Activated naive CD4-positive, alpha-beta T cell (primary cell): ENCODE data around the gene CHI3L1.

ENCODE experiments used
- DNase-seq, 4 experiments: peaks; one replicate each; lab custom pipeline; 2025; lab: John Stamatoyannopoulos, UW

Gene CHI3L1

DNA sequence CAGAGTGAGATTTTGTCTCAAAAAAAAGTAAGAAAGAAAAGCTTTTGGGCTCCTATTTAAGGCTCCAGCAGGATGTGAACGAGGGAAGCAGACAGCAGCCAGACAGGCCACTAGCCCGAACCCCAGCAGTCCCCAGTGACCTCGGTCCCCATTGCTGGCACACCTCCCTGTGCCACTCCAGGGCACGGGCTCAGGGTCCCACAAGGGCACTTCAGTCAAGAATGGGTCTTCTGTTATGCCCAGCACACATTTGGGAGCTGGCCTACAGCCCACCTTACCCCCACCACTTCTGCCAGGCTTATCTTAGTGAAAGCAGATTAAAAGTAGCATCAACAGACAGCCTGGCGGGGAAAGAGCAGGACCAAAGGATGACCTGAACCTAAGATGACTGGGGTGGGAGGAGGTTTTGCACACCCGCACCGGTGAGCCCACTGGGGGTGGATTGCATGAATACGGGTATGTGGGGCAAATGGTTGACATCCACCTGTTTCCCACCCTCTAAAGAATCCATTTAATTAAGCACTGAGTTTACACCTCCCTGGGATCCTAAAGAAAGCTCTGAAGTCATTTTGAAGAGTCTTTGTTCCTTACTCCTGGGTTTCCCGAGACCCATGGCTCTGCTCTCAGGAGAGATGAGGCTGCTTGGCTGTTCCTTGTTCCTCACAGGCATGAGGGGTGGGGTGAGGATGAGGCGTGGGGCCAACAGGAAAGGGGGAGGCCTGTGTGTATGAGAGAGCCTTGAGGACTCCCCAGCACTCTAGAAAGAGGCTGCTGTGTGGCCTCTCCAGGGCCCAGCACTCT is 4.7 kb downstream of the CHI3L1 start:
- no peak for DNase-seq

GRCh38 chr1:203180611-203181330 is 5.7 kb downstream of the CHI3L1 start:
- no peak for DNase-seq

DNA sequence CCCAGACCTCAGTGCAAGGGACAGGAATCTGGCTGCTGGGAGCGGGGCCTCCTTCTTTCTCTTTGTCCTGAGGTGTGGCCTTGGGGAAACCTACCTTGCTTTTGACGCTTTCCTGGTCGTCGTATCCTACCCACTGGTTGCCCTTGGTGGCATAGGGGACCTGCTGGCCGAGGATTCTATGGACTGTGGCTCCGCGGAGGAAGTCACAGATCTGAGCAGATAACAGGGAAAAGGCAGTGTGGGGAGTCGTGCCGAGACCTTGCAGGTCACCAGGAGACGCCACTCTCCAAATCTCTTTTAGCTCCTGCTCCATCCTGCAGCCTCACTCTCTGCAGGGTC is 6.9 kb downstream of the CHI3L1 start:
- DNase-seq, result no peak

DNA sequence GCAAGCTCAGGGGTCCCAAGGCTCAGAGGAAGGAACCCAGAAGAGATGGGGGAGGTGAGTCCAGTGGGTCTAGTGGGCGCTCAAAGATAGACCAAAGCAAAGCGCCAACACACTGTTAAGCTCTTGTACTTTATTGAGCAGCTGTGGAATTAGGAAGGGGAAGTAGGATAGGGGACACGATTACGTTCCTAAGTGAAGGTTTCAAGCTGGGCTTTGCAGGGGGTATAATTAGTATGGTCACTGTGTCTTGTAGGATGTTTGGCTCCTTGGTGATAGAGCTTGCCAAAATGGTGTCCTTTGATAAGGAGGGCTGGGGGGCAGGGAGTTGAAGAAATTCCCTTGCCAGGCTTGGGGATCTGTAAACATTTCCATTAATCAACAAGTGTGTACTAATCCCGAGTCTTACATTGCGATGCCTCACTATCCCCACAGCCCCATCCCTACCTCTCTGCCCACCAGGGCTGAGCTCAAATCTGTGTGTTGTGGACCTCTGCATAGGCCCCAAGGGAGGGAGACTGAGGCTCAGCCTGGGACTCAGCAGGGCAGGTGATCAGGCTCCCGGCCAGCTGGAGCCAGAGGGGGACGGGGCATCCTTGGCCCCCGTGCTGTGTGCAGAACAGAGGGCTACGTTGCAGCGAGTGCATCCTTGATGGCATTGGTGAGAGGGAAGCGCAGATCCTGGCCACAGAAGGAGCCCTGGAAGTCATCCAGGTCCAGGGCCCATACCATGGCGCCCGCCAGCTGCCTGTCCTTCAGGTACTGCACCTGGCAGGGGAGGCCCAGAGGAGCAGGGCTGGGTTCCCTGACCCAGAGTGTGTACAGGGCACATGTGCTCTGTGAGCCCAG is 7.5 kb downstream of the CHI3L1 start:
- no peak for DNase-seq

DNA sequence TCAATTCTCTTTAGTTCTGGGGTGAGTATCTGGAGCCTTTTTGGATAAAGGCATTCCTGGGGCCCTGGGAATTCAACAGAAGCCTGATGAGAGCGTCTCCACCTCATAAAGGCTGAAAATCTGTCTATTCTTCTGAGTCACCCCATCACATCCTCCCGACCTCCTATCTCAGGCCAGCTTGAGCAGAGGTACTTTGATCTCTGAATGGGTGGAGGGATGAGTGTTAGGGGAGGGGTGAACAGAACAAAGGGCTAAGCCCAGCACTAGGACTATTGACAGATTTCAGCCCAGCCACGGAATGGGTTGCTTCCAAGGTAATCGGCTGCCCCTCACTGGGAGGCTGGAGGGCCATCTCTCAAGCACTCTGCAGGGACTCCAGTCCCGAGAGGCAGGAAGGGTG is 8.4 kb downstream of the CHI3L1 start:
- no peak for DNase-seq

GRCh38 chr1:203177470-203178039 is 8.9 kb downstream of the CHI3L1 start:
- no peak for DNase-seq

DNA sequence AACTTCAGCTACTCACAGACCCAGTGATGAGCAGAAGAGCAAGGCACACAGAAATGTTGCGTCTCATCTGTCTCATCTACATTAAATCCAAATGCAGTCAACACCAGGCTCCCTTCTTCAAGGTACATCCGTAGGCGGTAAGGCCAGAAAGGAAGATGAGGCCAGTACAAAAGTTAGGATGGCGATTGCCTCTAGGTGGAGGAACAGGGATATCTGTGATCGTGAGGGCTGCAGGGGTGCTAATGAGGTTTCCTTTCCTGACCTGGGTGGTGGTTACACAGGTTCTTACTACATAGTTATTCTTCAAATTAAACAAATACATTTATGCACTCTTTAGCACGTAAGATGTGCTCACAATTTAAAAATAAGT is 9.5 kb downstream of the CHI3L1 start:
- DNase-seq, result no peak

GRCh38 chr1:203176273-203177035 is 10.1 kb downstream of the CHI3L1 start:
- DNase-seq, result no peak

DNA sequence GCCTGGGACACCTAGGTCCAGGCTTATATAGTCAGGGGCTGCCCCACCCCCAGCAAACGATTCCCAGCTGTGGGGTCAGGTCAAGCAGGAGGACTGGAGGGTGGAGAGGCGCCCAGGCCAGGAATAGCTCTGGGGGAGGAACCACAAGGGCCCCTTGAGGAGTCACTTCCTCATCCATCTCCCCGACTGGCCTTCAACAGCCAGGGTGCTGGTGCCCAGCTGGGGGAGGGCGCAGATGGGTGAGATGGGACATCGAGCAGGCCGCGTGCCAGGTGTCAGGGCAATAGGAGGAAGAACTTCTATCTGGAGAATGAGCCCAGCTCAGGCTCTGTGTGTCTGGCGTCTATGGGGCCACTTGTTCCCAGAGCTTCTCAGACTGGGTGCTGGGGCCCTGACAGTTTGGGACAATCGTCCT is 10.7 kb downstream of the CHI3L1 start:
- no peak for DNase-seq

- no peak for DNase-seq
These were observed 11.2 kb downstream of the CHI3L1 start, which contains the start of gene MYBPH for GRCh38 chr1:203175237-203175826. Gene MYBPH (minus strand): TSS chr1:203175826. CDS start chr1:203175755, 71 bp downstream.

DNA sequence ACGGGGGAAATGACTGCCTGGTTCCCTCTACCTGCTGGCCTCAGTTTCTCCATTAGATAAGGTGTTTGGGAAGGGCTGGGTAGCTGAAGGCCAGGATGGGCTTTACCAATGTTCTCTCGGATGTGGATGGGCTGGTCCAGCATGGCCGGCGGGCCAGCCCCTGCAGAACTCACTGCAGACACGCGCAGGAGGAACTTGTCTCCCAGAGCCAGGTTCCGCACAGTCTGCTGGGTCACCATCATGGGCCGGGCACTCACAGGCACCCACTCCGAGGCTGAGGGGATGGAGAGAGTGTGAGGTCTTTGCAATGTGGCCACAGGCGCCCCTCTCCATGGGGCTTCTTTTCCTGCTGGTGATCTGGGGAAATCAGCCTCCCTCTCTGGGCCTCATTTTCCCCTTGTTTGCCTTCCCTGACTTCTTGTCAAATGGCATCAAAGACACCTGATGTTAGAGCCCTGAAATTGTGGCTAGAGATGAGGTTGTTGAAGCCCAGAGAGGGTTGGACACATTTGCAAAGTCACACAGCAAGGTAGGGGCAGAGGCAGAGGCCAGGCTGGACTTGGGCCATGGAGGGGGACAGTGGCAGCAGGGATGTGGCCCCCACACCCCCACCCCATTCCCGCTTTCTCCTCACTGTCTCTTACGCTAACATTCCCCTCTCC is 12.0 kb downstream of the CHI3L1 start:
- DNase-seq, result no peak

- no peak for DNase-seq
These were observed 12.9 kb downstream of the CHI3L1 start for GRCh38 chr1:203173566-203173965.

DNA sequence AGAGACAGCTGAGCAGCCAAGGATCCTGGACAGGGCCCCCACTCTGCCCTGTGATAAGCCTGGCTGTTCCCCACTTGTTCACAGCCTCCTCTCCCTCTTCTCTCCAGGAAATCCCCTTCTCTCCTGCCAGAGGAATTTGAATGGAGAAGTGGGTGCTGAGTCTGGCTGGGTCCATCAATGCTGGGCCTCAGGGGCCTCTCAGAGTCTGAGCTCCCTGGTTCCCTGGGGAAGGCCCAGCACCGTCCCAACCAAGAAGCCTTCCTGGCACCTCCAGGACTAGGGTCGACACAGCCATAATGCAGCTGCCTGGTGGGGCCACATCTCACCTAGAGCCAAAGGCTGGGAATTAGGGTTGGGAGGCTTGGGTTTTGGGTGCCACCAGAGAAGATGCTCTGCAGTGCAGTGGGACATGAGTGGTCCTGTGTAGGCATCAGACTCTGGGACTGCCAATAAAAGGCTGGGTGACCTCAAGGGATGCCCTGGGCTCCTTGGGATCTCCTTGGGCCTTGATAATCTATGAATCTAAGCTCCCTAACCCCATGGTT is 13.4 kb downstream of the CHI3L1 start:
- DNase-seq, result no peak

GRCh38 chr1:203172184-203173010 is 14.1 kb downstream of the CHI3L1 start:
- DNase-seq, result peak in 1 of 4 experiments; percentile 19

DNA sequence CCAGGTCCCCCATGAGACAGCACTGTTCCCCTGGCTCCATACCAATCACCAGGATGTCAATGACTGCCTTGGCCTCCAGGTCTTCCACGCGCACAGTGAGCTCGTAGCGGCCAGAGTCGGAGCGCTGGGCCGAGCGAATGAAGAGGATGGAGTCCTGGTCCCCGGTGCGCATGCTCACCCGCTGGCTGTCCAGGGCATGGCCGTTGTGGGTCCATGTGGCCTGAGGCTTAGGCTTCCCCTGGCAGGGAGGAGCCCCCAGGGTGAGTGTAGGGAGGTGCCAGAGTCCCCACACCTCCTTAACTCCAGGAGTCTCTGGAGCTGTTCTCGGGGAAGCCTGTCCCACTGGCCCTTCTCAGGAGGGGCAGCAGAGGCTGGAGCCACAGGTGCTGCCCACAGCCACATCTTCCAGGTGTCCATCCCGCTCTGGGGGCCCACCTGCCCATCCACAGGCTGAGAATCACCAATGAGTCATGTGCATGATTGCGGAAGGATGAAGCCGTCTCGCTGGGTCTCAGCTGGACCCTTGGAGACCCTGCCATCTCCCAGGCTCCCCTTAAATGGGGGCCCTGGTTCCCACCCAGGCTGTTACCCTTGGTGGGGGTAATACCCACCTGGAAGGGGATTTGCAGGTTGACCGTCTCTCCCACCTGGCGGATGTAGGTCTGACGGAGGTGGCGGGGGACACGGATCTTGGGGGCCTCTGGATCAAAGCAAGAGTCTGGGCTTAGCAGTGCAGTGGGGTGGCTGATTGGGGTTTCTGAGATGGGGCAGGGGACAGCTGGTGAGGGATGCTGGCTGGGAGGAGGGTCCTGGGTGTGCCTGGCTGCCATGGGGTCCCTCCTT is 14.9 kb downstream of the CHI3L1 start:
- DNase-seq, result no peak

GRCh38 chr1:203170625-203171330 is 15.7 kb downstream of the CHI3L1 start:
- no peak for DNase-seq

DNA sequence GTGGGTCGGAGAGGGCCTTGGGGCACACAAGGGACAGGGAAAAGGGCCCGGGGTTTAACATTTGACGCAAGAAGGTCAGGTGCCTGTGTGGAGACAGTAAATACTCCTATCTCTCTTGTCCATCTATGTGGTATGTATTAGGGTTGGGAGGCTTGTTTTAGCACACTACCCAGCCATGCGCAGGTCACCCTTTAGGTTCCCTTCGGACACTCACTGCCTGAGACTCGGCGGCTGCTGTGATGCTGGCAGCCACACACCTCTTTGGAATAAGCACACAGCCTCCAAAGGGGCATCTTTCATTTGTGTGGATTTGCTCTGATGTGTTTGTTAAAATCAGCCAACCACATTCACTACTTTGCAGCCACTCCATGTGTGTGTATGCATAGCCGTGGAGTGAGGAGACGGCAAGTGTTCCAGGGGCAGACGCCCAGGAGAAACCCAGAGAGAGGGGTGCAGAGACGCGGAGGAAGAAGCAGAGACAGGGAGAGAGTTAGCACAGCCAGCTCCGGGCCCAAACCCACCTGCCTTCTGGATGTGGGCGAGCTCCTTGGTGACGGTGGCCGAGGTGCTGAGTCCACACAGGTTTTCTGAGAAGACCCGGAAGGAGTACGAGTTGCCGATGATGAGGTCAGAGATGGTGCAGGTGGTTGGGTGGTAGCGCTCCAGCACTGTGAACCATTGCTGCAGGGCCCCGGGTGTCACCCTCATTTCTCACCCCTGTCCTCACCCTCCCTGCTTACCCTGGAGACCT is 16.6 kb downstream of the CHI3L1 start:
- no peak for DNase-seq
